Measurements from ENCODE around the gene TSPAN33. TPM values are rescaled to one million over a fixed set of nuclear protein-coding genes. Genes with fewer than 3 reads are reported as not detected.

The TSPAN33 gene
- total RNA-seq, 3 donors from 2014 or later = 3.9 to 11.4 (median 5.4) TPM

DNA sequence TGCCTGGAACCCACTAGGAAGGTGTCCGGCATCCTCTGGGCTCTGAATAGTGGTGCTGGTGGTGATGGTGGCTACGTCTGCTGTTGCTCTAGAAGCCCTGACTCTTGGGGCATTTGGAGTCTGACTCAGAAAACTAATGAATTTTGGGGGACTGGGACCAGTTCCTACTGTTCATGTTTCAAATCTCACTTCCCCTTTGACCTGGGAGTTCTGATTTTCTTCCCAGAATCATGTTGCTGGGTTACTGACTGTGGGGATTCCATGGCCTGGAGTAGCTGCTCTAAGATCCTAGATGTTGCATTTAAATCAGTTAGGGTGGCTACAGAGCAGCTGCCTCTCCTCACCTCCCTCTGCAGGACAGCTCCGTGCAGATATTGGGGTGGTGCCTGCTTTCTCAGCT, 3.2 kb downstream of the TSPAN33 start:
- no peaks in the 10 kb centered on the region for H3K4me1 ChIP-seq
- TF ChIP-seq POLR2A (IDR thresholded peaks at IDR 0.05) = no peak
- TF ChIP-seq POLR2AphosphoS5 (IDR thresholded peaks at IDR 0.05) = no peak
- TF ChIP-seq, protein P1, sequence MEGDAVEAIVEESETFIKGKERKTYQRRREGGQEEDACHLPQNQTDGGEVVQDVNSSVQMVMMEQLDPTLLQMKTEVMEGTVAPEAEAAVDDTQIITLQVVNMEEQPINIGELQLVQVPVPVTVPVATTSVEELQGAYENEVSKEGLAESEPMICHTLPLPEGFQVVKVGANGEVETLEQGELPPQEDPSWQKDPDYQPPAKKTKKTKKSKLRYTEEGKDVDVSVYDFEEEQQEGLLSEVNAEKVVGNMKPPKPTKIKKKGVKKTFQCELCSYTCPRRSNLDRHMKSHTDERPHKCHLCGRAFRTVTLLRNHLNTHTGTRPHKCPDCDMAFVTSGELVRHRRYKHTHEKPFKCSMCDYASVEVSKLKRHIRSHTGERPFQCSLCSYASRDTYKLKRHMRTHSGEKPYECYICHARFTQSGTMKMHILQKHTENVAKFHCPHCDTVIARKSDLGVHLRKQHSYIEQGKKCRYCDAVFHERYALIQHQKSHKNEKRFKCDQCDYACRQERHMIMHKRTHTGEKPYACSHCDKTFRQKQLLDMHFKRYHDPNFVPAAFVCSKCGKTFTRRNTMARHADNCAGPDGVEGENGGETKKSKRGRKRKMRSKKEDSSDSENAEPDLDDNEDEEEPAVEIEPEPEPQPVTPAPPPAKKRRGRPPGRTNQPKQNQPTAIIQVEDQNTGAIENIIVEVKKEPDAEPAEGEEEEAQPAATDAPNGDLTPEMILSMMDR (IDR thresholded peaks at IDR 0.05) = no peak
- H3K4me3 ChIP-seq = no peak overlapping the region
- H3K27ac ChIP-seq = no peak overlapping the region
- H3K9me3 ChIP-seq = no peaks in the 10 kb centered on the region
- intact Hi-C loops (cut with DNase I; ENCODE audit: low total_unique reads) = no loop called here
- DNase-seq (ENCODE audit: low spot score in 2 of 2) = no peak
- no peaks in the 10 kb centered on the region for H3K27me3 ChIP-seq
- H3K36me3 ChIP-seq = no peaks in the 10 kb centered on the region

DNA sequence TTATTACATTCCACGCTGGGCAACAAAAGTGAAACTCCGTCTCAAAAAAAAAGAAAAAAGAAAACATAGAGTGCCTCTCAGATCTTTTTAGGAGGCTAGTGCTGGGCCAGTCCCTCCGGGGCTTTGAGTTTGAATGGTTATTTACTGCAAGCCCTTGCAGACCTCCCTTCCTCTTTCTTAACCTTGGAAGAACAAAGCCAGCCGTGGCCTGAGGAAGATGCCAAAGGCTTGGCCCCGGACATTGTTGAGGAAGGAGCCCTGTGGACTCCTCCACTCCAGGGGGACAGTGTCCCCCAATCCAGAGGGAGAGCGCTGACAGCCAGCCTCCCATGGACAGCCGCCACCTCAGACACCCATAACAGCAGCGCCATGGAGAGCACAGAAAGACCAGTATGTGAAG, 5.0 kb downstream of the TSPAN33 start:
- Histone ChIP-seq H3K4me3 (no peak overlapping the region), H3K4me1 (no peaks in the 10 kb centered on the region), H3K36me3 (no peaks in the 10 kb centered on the region), H3K27me3 (no peaks in the 10 kb centered on the region), H3K27ac (no peak overlapping the region), H3K9me3 (no peaks in the 10 kb centered on the region)
- intact Hi-C loops (cut with DNase I; ENCODE audit: low total_unique reads) = no loop called here
- TF ChIP-seq POLR2A (IDR thresholded peaks at IDR 0.05) (no peak), POLR2AphosphoS5 (IDR thresholded peaks at IDR 0.05) (no peak)
- TF ChIP-seq, protein P1 (IDR thresholded peaks at IDR 0.05) = no peak
- no peak for DNase-seq (ENCODE audit: low spot score in 2 of 2)

- no peak for DNase-seq (ENCODE audit: low spot score in 2 of 2)
- Histone ChIP-seq H3K27ac (no peak overlapping the region), H3K27me3 (no peaks in the 10 kb centered on the region), H3K9me3 (no peaks in the 10 kb centered on the region), H3K4me3 (no peak overlapping the region), H3K4me1 (no peaks in the 10 kb centered on the region), H3K36me3 (no peaks in the 10 kb centered on the region)
- no peak for TF ChIP-seq POLR2AphosphoS5 (IDR thresholded peaks at IDR 0.05)
- TF ChIP-seq POLR2A (IDR thresholded peaks at IDR 0.05) = no peak
- TF ChIP-seq, protein P1 (IDR thresholded peaks at IDR 0.05) = no peak
- intact Hi-C loops (cut with DNase I; ENCODE audit: low total_unique reads) = no loop called here
These were observed 5.9 kb downstream of the TSPAN33 start for GRCh38 chr7:129150199-129150996.

GRCh38 chr7:129157651-129158050, 13.1 kb downstream of the TSPAN33 start:
- Histone ChIP-seq H3K27me3 (no peaks in the 10 kb centered on the region), H3K36me3 (no peaks in the 10 kb centered on the region), H3K4me3 (no peak overlapping the region), H3K27ac (no peak overlapping the region), H3K9me3 (no peaks in the 10 kb centered on the region), H3K4me1 (no peaks in the 10 kb centered on the region)
- DNase-seq (ENCODE audit: low spot score in 2 of 2) = no peak
- TF ChIP-seq POLR2AphosphoS5 (IDR thresholded peaks at IDR 0.05) (no peak), POLR2A (IDR thresholded peaks at IDR 0.05) (no peak)
- TF ChIP-seq, protein P1 (IDR thresholded peaks at IDR 0.05) = no peak
- intact Hi-C loops (cut with DNase I; ENCODE audit: low total_unique reads) = no loop called here

DNA sequence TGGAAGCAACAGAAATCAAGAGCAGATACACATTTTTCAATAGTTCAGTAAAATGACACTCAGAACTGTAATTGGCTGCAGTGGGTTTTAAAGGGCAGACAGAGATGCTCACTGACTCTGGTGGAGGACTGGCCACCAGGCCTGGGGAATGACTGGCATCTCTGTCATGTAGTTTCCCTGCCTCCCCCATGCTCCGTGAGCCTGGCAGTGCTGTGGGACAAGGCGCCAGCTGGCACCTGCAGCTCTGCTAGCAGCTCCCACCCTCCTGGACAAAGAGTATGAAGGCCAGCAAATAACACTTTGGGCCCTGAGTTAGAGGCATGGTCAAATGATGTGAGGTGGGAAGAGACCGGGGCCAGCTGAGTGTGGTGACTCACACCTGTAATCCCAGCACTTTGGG, 15.0 kb downstream of the TSPAN33 start:
- Histone ChIP-seq H3K27ac (no peak overlapping the region), H3K9me3 (no peaks in the 10 kb centered on the region), H3K27me3 (no peaks in the 10 kb centered on the region), H3K4me1 (no peaks in the 10 kb centered on the region), H3K36me3 (no peaks in the 10 kb centered on the region), H3K4me3 (no peak overlapping the region)
- DNase-seq (ENCODE audit: low spot score in 2 of 2) = no peak
- TF ChIP-seq, protein P1 (IDR thresholded peaks at IDR 0.05) = no peak
- no peak for TF ChIP-seq POLR2AphosphoS5 (IDR thresholded peaks at IDR 0.05)
- TF ChIP-seq POLR2A (IDR thresholded peaks at IDR 0.05) = no peak
- intact Hi-C loops (cut with DNase I; ENCODE audit: low total_unique reads) = no loop called here
